Measurements from ENCODE around the gene FER. TPM values are rescaled to one million over a fixed set of nuclear protein-coding genes. Genes with fewer than 3 reads are reported as not detected.
"Not testable (repeated sequence)": the region's sequence is repeated elsewhere in the genome, so short reads cannot be mapped to it uniquely, and the experiment has no call there.

Gene FER
- total RNA-seq: 1 to 10 TPM; 4.8 to 7.1 TPM

GRCh38 chr5:108747774-108748400 is at the start of gene FER:
Gene FER (plus strand): TSS chr5:108747897. CDS start chr5:108798183, 50,286 bp downstream.
- DNase-seq: peak; percentile 66
- no peaks in the 10 kb centered on the region for H3K36me3 Mint-ChIP-seq (ENCODE audit: low read depth)
- peaks cover 16% of the 10 kb centered on the region for H3K4me1 Mint-ChIP-seq (ENCODE audit: low read depth)
- peak within 1 kb of the TSS; percentile 85 for H3K4me3 Mint-ChIP-seq
- peak within 1 kb of the TSS; percentile 88 for H3K27ac Mint-ChIP-seq
- CTCF ChIA-PET: interaction anchor here (0.7 kb wide), 1 partner anchor 51 kb away, joined by 3 read pairs; no protein-coding TSS in a partner anchor
- no peaks in the 10 kb centered on the region for H3K9me3 Mint-ChIP-seq
- H3K27me3 Mint-ChIP-seq (ENCODE audit: low read depth): no peaks in the 10 kb centered on the region
- intact Hi-C loops (cut with micrococcal nuclease): loop anchor here (1.0 to 10.0 kb wide), 12 partner anchors 20 to 1989 kb away; partner anchors contain the start of genes FBXL17 and SLC25A46

- H3K27me3 Mint-ChIP-seq (ENCODE audit: low read depth); H3K4me1 Mint-ChIP-seq (ENCODE audit: low read depth); intact Hi-C loops (cut with micrococcal nuclease); H3K4me3 Mint-ChIP-seq; H3K9me3 Mint-ChIP-seq; H3K36me3 Mint-ChIP-seq (ENCODE audit: low read depth); CTCF ChIA-PET; DNase-seq; H3K27ac Mint-ChIP-seq: not testable (repeated sequence)
These were observed 47.3 kb upstream of the FER start for GRCh38 chr5:108700388-108700787.

GRCh38 chr5:108700930-108701329 is 46.8 kb upstream of the FER start:
- CTCF ChIA-PET: no interaction called here
- no peaks in the 10 kb centered on the region for H3K4me1 Mint-ChIP-seq (ENCODE audit: low read depth)
- intact Hi-C loops (cut with micrococcal nuclease): no loop called here
- H3K36me3 Mint-ChIP-seq (ENCODE audit: low read depth): no peaks in the 10 kb centered on the region
- H3K27ac Mint-ChIP-seq: no peak overlapping the region
- no peak overlapping the region for H3K4me3 Mint-ChIP-seq
- H3K9me3 Mint-ChIP-seq: no peaks in the 10 kb centered on the region
- DNase-seq: no peak
- H3K27me3 Mint-ChIP-seq (ENCODE audit: low read depth): peaks cover 3% of the 10 kb centered on the region

GRCh38 chr5:108702546-108702945 is 45.2 kb upstream of the FER start:
- DNase-seq: no peak
- no peaks in the 10 kb centered on the region for H3K4me1 Mint-ChIP-seq (ENCODE audit: low read depth)
- intact Hi-C loops (cut with micrococcal nuclease): no loop called here
- H3K36me3 Mint-ChIP-seq (ENCODE audit: low read depth): no peaks in the 10 kb centered on the region
- peaks cover under 1% of the 10 kb centered on the region for H3K27me3 Mint-ChIP-seq (ENCODE audit: low read depth)
- H3K9me3 Mint-ChIP-seq: no peaks in the 10 kb centered on the region
- CTCF ChIA-PET: interaction anchor here (0.6 to 1.1 kb wide), 3 partner anchors 9 to 301 kb away, joined by 3 read pairs; no protein-coding TSS in a partner anchor
- no peak overlapping the region for H3K4me3 Mint-ChIP-seq
- no peak overlapping the region for H3K27ac Mint-ChIP-seq

- H3K4me3 Mint-ChIP-seq: no peak overlapping the region
- no peak overlapping the region for H3K27ac Mint-ChIP-seq
- H3K27me3 Mint-ChIP-seq (ENCODE audit: low read depth): no peaks in the 10 kb centered on the region
- CTCF ChIA-PET: interaction anchor here (0.6 to 1.1 kb wide), 2 partner anchors 10 to 61 kb away, joined by 3 read pairs; no protein-coding TSS in a partner anchor
- H3K36me3 Mint-ChIP-seq (ENCODE audit: low read depth): no peaks in the 10 kb centered on the region
- no peak for DNase-seq
- intact Hi-C loops (cut with micrococcal nuclease): no loop called here
- no peaks in the 10 kb centered on the region for H3K4me1 Mint-ChIP-seq (ENCODE audit: low read depth)
- no peaks in the 10 kb centered on the region for H3K9me3 Mint-ChIP-seq
These were observed 44.4 kb upstream of the FER start for GRCh38 chr5:108703313-108703712.

- intact Hi-C loops (cut with micrococcal nuclease): no loop called here
- CTCF ChIA-PET: no interaction called here
- Mint-ChIP-seq H3K4me1 (ENCODE audit: low read depth) (no peaks in the 10 kb centered on the region), H3K27me3 (ENCODE audit: low read depth) (peaks cover 2% of the 10 kb centered on the region), H3K27ac (no peak overlapping the region), H3K36me3 (ENCODE audit: low read depth) (no peaks in the 10 kb centered on the region), H3K4me3 (no peak overlapping the region), H3K9me3 (no peaks in the 10 kb centered on the region)
- DNase-seq: no peak
These were observed 40.6 kb upstream of the FER start for GRCh38 chr5:108707141-108707540.

- H3K27me3 Mint-ChIP-seq (ENCODE audit: low read depth): peaks cover 2% of the 10 kb centered on the region
- H3K4me1 Mint-ChIP-seq (ENCODE audit: low read depth): no peaks in the 10 kb centered on the region
- no peak overlapping the region for H3K27ac Mint-ChIP-seq
- no peak overlapping the region for H3K4me3 Mint-ChIP-seq
- no peak for DNase-seq
- H3K36me3 Mint-ChIP-seq (ENCODE audit: low read depth): no peaks in the 10 kb centered on the region
- CTCF ChIA-PET: no interaction called here
- intact Hi-C loops (cut with micrococcal nuclease): no loop called here
- H3K9me3 Mint-ChIP-seq: no peaks in the 10 kb centered on the region
These were observed 35.8 kb upstream of the FER start for GRCh38 chr5:108711898-108712297.

GRCh38 chr5:108715408-108715807 is 32.3 kb upstream of the FER start:
- CTCF ChIA-PET: no interaction called here
- DNase-seq: no peak
- H3K27ac Mint-ChIP-seq: no peak overlapping the region
- H3K9me3 Mint-ChIP-seq: no peaks in the 10 kb centered on the region
- no peaks in the 10 kb centered on the region for H3K27me3 Mint-ChIP-seq (ENCODE audit: low read depth)
- H3K4me1 Mint-ChIP-seq (ENCODE audit: low read depth): peaks cover 3% of the 10 kb centered on the region
- H3K4me3 Mint-ChIP-seq: no peak overlapping the region
- intact Hi-C loops (cut with micrococcal nuclease): no loop called here
- H3K36me3 Mint-ChIP-seq (ENCODE audit: low read depth): no peaks in the 10 kb centered on the region

GRCh38 chr5:108720391-108720790 is 27.3 kb upstream of the FER start:
- peaks cover 6% of the 10 kb centered on the region for H3K4me1 Mint-ChIP-seq (ENCODE audit: low read depth)
- H3K27me3 Mint-ChIP-seq (ENCODE audit: low read depth): peaks cover 5% of the 10 kb centered on the region
- H3K9me3 Mint-ChIP-seq: no peaks in the 10 kb centered on the region
- intact Hi-C loops (cut with micrococcal nuclease): no loop called here
- no peak overlapping the region for H3K4me3 Mint-ChIP-seq
- CTCF ChIA-PET: no interaction called here
- no peak overlapping the region for H3K27ac Mint-ChIP-seq
- no peak for DNase-seq
- no peaks in the 10 kb centered on the region for H3K36me3 Mint-ChIP-seq (ENCODE audit: low read depth)

- CTCF ChIA-PET: no interaction called here
- Mint-ChIP-seq H3K36me3 (ENCODE audit: low read depth) (no peaks in the 10 kb centered on the region), H3K4me3 (no peak overlapping the region), H3K9me3 (no peaks in the 10 kb centered on the region), H3K4me1 (ENCODE audit: low read depth) (peaks cover 21% of the 10 kb centered on the region), H3K27ac (no peak overlapping the region), H3K27me3 (ENCODE audit: low read depth) (peaks cover 38% of the 10 kb centered on the region)
- peak; percentile 29 for DNase-seq
- intact Hi-C loops (cut with micrococcal nuclease): loop anchor here (5.0 kb wide), 1 partner anchor 89 kb away; no protein-coding TSS in a partner anchor
These were observed 21.1 kb upstream of the FER start for GRCh38 chr5:108726446-108727235.

- H3K4me1 Mint-ChIP-seq (ENCODE audit: low read depth): peaks cover 21% of the 10 kb centered on the region
- intact Hi-C loops (cut with micrococcal nuclease): loop anchor here (5.0 kb wide), 1 partner anchor 90 kb away; no protein-coding TSS in a partner anchor
- H3K27me3 Mint-ChIP-seq (ENCODE audit: low read depth): peaks cover 36% of the 10 kb centered on the region
- DNase-seq: no peak
- peak overlapping the region; percentile 61 for H3K4me3 Mint-ChIP-seq
- H3K36me3 Mint-ChIP-seq (ENCODE audit: low read depth): no peaks in the 10 kb centered on the region
- CTCF ChIA-PET: no interaction called here
- H3K9me3 Mint-ChIP-seq: no peaks in the 10 kb centered on the region
- no peak overlapping the region for H3K27ac Mint-ChIP-seq
These were observed 20.5 kb upstream of the FER start for GRCh38 chr5:108727236-108727650.

- Mint-ChIP-seq H3K27me3 (ENCODE audit: low read depth) (peaks cover 42% of the 10 kb centered on the region), H3K27ac (peak overlapping the region; percentile 6)
- intact Hi-C loops (cut with micrococcal nuclease): loop anchor here (1.0 to 5.0 kb wide), 4 partner anchors 20 to 683 kb away; no protein-coding TSS in a partner anchor
These were observed 19.8 kb upstream of the FER start for GRCh38 chr5:108727651-108728565.

More at GRCh38 chr5:108727651-108728565, 19.8 kb upstream of the FER start:
- Mint-ChIP-seq H3K4me1 (ENCODE audit: low read depth) (peaks cover 21% of the 10 kb centered on the region), H3K36me3 (ENCODE audit: low read depth) (no peaks in the 10 kb centered on the region), H3K9me3 (no peaks in the 10 kb centered on the region), H3K4me3 (peak overlapping the region; percentile 61)
- CTCF ChIA-PET: interaction anchor here (0.6 to 1.5 kb wide), 3 partner anchors 14 to 343 kb away, joined by 3 to 5 read pairs (median 4); no protein-coding TSS in a partner anchor
- peak; percentile 53 for DNase-seq
